SHP77 (cell line): ENCODE measurements around the gene PRCP.

Experiments
- DNase-seq, 2 experiments: peaks; one replicate each; lab custom pipeline; 2025; lab: John Stamatoyannopoulos, UW

PRCP gene

GRCh38 chr11:82778776-82779175 is 121.5 kb downstream of the PRCP start:
- DNase-seq = no peak

- no peak for DNase-seq
Observed at GRCh38 chr11:82776377-82776776, 123.9 kb downstream of the PRCP start.

- peak in 1 of 2 experiments; percentile 41 for DNase-seq
Observed at GRCh38 chr11:82775736-82776346, 124.4 kb downstream of the PRCP start.

GRCh38 chr11:82775218-82775617 is 125.0 kb downstream of the PRCP start:
- no peak for DNase-seq
